Measurements from ENCODE around the gene NRIP3.

The NRIP3 gene

GRCh38 chr11:9003573-9004182 lies at the start of gene NRIP3:
Gene NRIP3 (minus strand): TSS chr11:9004001. CDS start chr11:9003935, 66 bp downstream.
- no peak within 1 kb of the TSS for H3K27ac ChIP-seq
- DNase-seq (ENCODE audit: low read depth, low spot score), result no peak

- no peak for DNase-seq (ENCODE audit: low read depth, low spot score)
- H3K27ac ChIP-seq, result no peak overlapping the region
Measured at GRCh38 chr11:9052316-9052715, 48.5 kb upstream of the NRIP3 start.

- H3K27ac ChIP-seq, result no peak overlapping the region
- no peak for DNase-seq (ENCODE audit: low read depth, low spot score)
Measured at GRCh38 chr11:9049959-9050358, 46.2 kb upstream of the NRIP3 start.

DNA sequence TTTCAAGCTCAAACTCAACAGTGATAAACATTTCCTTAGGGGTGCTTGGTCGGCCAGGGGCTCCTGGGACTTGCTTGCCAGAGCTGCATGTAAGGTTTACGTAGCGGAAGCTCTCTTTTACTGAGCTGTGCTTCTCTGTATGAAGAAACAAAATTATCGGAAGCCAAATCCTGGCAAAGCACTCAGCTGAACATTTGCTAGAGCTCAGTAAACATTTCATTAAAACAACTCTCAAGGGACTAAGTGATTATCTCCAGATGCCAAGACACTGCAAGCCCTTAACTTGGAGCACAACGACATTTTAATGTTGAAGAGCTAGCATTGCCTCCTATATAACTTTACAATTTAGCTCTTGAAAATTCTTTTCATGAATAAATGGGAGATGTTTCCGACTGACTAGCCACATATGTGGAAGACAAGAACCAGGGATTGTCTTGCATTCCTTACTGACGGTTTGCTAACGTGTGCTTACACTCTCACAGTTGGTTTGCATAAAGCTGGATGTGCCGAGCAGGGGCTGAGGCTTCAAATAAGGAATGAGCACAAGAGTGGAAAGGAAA lies 44.2 kb upstream of the NRIP3 start:
- DNase-seq (ENCODE audit: low read depth, low spot score), result no peak
- H3K27ac ChIP-seq, result no peak overlapping the region

DNA sequence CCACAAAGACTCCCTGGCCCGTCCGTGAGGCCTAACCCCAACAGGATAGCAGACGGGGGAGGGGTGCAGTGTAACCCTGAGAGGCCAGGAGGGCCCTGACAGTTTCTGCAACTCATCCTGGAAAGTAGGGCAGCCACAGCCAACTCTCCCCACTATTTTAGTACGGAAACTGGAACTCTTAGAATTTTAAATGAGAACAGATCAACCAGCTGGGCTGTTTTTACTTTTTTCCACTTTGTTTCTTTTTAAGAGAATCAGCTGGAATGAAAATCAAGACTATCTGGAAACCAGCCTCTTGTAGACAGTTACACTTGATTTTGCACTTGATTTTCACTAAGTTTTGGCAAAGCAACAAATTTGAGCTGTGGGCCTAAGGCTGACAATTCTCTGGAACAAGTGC lies 42.7 kb upstream of the NRIP3 start:
- DNase-seq (ENCODE audit: low read depth, low spot score), result no peak
- H3K27ac ChIP-seq, result no peak overlapping the region

- DNase-seq (ENCODE audit: low read depth, low spot score), result no peak
Measured at GRCh38 chr11:9042488-9042887, 38.7 kb upstream of the NRIP3 start.

GRCh38 chr11:9041747-9042146 lies 37.9 kb upstream of the NRIP3 start:
- H3K27ac ChIP-seq, result no peak overlapping the region
- DNase-seq (ENCODE audit: low read depth, low spot score), result no peak

More at GRCh38 chr11:9042488-9042887, 38.7 kb upstream of the NRIP3 start:
- H3K27ac ChIP-seq, result no peak overlapping the region

GRCh38 chr11:9040410-9040809 lies 36.6 kb upstream of the NRIP3 start:
- DNase-seq (ENCODE audit: low read depth, low spot score), result no peak
- no peak overlapping the region for H3K27ac ChIP-seq

GRCh38 chr11:9039863-9040262 lies 36.1 kb upstream of the NRIP3 start:
- H3K27ac ChIP-seq, result no peak overlapping the region
- no peak for DNase-seq (ENCODE audit: low read depth, low spot score)

GRCh38 chr11:9039198-9039597 lies 35.4 kb upstream of the NRIP3 start:
- DNase-seq (ENCODE audit: low read depth, low spot score), result peak; percentile 12

DNA sequence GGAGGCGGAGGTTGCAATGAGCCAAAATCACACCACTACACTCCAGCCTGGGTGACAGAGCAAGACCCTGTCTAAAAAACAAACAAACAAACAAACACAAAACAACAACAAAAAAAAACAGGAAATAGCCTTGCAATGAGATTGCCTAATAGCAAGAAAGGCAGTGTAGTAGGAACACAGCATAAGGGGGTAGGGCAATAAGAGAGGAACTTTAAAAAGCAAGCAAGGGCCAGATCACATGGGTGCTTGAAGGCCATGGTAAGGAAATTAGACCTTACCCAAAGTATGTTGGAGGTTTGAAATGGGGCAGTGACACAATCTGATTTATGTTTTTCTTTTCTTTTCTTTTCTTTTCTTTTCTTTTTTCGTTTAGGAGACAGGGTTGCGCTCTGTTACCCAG lies 34.7 kb upstream of the NRIP3 start:
- H3K27ac ChIP-seq, result no peak overlapping the region
- no peak for DNase-seq (ENCODE audit: low read depth, low spot score)

More at GRCh38 chr11:9039198-9039597, 35.4 kb upstream of the NRIP3 start:
- no peak overlapping the region for H3K27ac ChIP-seq

DNA sequence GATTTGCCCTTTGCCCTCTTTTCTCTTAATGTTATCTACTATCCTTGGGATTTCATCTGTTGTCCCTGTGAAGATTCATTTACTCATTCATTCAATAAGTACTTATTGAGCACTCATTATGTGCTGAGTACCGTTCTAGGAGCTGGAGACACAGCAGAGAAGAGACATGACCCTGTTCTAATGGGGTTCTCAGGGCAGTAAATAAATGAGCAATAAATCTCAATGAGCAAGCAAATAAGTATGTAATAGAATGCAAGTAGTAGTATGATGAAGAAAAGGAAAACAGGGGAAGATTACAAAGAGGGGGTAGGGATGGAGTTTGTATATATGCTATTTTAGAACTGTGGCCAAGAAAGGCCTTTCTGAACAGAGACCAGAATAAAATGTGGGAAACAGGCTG lies 34.2 kb upstream of the NRIP3 start:
- no peak overlapping the region for H3K27ac ChIP-seq
- no peak for DNase-seq (ENCODE audit: low read depth, low spot score)

DNA sequence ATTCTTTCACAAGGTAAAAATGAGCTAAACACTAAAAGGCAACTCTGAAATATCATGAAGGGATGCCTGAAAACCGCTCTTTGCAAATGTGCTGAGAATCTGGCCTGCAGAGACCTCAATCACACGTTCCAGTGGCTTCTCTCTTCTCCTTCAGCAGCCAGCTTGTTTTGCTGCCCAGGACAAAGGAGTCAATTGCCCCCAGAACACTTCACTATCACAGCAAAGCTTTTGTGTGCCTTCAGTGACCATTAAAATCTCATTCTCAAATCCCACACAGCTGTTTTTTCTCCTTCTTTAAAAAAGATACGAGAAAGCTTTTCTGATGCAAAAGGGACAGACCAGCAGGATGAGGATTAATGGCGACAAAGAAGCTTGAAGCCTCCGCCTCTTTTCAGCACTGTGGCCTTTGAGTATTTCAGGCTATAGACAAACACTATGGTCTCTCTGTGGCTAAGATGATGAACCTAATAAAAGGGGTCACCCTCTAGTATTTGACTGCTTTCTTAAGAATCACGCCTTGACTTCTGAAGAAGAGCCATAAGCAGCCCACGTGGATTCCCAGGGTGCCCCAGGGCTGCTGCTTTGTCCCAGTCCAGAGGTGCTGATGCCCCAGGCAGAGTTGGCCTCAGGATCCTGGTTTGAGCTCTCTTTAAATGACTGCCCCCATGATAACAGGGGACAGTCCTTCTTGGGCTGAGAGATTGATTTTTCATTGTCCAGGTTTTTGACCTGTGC lies 33.4 kb upstream of the NRIP3 start:
- no peak for DNase-seq (ENCODE audit: low read depth, low spot score)
- H3K27ac ChIP-seq, result no peak overlapping the region

DNA sequence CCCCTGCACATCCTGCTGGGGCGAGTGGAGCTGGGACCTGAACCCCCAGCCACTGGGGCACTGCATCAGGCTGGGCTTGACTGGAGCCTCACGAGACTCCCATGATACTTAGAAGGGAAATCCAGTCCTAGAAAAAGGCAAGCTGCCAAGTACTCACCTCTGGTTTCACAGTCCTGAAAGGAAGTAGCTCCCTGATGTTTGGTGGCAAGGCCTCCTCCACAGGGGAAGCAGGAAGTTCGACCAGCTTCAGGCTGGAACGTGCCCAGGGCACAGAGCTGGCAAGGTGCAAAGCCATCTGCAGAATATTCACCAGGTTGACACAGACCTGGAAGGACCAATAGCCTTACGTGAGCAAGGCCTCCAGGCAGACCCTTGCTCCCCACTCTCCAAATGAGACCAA lies 26.8 kb upstream of the NRIP3 start:
- no peak overlapping the region for H3K27ac ChIP-seq
- no peak for DNase-seq (ENCODE audit: low read depth, low spot score)

DNA sequence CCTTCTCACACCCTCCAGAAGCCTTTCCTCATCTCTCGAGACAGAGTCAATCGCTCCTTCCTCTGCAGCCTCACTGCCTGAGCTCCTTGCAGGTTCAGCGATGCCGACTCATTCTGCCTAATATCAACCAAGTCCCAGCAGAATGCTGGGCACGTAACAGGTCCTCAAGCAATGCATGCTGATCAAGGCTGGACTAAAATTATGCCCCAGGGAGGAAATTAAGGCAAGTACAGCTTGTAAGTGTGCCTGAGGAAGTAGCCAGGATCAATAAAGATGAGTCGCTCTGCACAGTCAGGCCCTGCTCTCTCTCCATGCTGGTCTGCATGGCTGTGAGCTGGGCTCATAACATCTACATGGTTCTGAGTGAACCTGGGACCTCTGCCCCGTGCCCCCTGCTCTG lies 25.6 kb upstream of the NRIP3 start:
- H3K27ac ChIP-seq, result no peak overlapping the region
- DNase-seq (ENCODE audit: low read depth, low spot score), result no peak

- H3K27ac ChIP-seq, result no peak overlapping the region
Measured at GRCh38 chr11:9028581-9028980, 24.8 kb upstream of the NRIP3 start.

DNA sequence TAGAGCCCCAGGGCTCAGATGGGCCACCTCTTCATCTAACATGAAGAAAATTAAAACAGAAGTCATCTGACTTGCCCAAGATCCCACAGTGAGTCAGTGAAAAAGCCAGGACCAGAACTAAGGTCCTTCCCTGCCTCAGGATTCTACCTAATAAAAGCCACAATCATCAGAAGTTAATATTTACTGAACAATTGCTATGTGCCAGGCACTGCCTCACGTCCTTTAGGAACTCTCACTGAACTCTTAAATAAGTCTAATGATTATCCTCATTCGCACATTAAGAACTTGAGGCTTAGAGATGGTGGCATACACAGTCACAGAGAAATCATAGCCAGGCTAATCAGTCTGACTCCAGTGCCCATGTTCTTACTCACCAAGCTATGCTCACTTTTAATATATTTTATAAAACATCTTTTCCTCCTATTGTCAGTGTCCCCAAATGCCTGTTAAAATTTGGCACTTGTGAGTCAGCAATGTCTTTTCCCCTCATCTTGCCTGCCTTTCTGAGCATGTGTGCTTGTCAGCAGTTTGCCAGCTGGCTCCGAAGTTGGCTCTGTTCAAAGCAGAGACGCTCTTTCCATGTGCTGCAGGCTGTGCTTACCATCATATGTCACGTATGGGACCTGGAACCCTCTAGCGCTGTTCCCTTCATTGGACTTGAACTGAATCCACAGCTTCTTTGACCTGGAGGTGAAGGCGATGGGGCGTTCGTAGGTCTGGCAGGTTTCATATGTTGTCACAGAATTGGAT lies 21.5 kb upstream of the NRIP3 start:
- DNase-seq (ENCODE audit: low read depth, low spot score), result no peak
- no peak overlapping the region for H3K27ac ChIP-seq

More at GRCh38 chr11:9028581-9028980, 24.8 kb upstream of the NRIP3 start:
- no peak for DNase-seq (ENCODE audit: low read depth, low spot score)

GRCh38 chr11:9022961-9023680 lies 19.3 kb upstream of the NRIP3 start:
- no peak for DNase-seq (ENCODE audit: low read depth, low spot score)
- no peak overlapping the region for H3K27ac ChIP-seq

DNA sequence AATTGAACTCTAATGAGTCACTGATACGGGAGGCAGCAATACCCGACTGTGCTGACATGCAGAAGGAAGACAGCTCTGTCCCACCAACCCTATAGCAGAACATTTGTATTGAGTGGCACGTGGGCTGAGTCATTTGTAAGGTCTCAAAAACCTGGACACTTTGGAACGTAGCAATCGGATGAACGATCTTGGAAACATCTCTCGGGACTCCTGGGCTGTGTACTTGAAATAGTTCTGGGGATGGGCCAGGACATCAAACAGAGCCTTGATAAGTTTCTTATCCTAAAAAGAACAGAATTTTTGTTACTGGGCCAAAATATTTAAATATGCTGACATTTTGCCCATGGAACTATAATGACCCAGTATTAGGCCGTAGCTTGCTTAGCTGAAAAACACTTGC lies 17.1 kb upstream of the NRIP3 start:
- H3K27ac ChIP-seq, result no peak overlapping the region
- DNase-seq (ENCODE audit: low read depth, low spot score), result no peak

- no peak overlapping the region for H3K27ac ChIP-seq
- DNase-seq (ENCODE audit: low read depth, low spot score), result no peak
Measured at GRCh38 chr11:9019861-9020260, 16.1 kb upstream of the NRIP3 start.
